H1 (cell line): ENCODE results near the gene NHLH1. TPM values are rescaled to one million over a fixed set of nuclear protein-coding genes. Genes with fewer than 3 reads are reported as not detected.

Experiments used
- CTCF ChIA-PET: fragments of 300-600 bp; sonication (Branson Sonifier 250); formaldehyde crosslinking; loops from one replicate; lab custom pipeline; 2021; ENCODE audit not compliant: partially characterized antibody; lab: Charles Lee
- POLR2A ChIA-PET: fragments of 300-600 bp; sonication (Branson Sonifier 250); formaldehyde crosslinking; loops from one replicate; lab custom pipeline; 2021; ENCODE audit warnings: inconsistent platforms; ENCODE audit not compliant: partially characterized antibody; lab: Charles Lee
- DNase-seq, 2 experiments: peaks; one replicate each; pipeline versions ENCODE4 v3.0.0 to v3.0.0-alpha.2; 2010 to 2022; ENCODE audit warnings: low spot score in 2 of 2, low read depth in 1 of 2, mixed read lengths in 1 of 2
- FAIRE-seq: peaks from 2 replicates; lab custom pipeline; 2011; peaks lifted over from hg19 to GRCh38; lab: Jason Lieb, UNC
- H2AFZ ChIP-seq: 2 replicates; pipeline ENCODE4 v1.8.1; 2012; ENCODE audit warnings: low read length, inconsistent platforms
- H2AK5ac ChIP-seq: 2 replicates; pipeline ENCODE4 v1.6.1; 2013; ENCODE audit warnings: low read depth, low read length
- H2BK120ac ChIP-seq: replicated peaks from 2 replicates; pipeline ENCODE3; 2013; ENCODE audit warnings: low read depth, low read length, inconsistent platforms
- H2BK12ac ChIP-seq: 2 replicates; pipeline ENCODE4 v1.6.1; 2013; ENCODE audit warnings: low read depth, low read length
- H2BK15ac ChIP-seq: 2 replicates; pipeline ENCODE4 v1.6.1; 2013; ENCODE audit warnings: low read length
- H2BK20ac ChIP-seq: 2 replicates; pipeline ENCODE4 v1.6.1; 2013; ENCODE audit warnings: low read length
- H2BK5ac ChIP-seq: 2 replicates; pipeline ENCODE4 v1.6.1; 2013; ENCODE audit warnings: low read depth, low read length
- H3K14ac ChIP-seq: 2 replicates; pipeline ENCODE4 v1.6.1; 2013; ENCODE audit warnings: inconsistent platforms; ENCODE audit not compliant: insufficient read length
- H3K18ac ChIP-seq: 2 replicates; pipeline ENCODE4 v1.6.1; 2013; ENCODE audit warnings: low read length; ENCODE audit errors: extremely low read depth
- H3K23ac ChIP-seq: 2 replicates; pipeline ENCODE4 v1.6.1; 2013; ENCODE audit warnings: inconsistent platforms; ENCODE audit not compliant: insufficient read length
- H3K23me2 ChIP-seq: 2 replicates; pipeline ENCODE4 v1.6.1; 2013; ENCODE audit warnings: low read depth, low read length
- H3K27ac ChIP-seq: 2 replicates; pipeline ENCODE4 v1.6.1; 2011; ENCODE audit warnings: low read depth, low read length, inconsistent platforms
- H3K27me3 ChIP-seq, 4 experiments: replicated peaks in 1 of 4; 1 replicate in 1 of 4; 2 replicates in 3 of 4; pipeline versions ENCODE4 v1.6.1 to v1.8.1; 2011 to 2013; ENCODE audit warnings: low read length in 3 of 4, mild to moderate bottlenecking in 3 of 4, inconsistent platforms in 2 of 4, mixed read lengths in 2 of 4, moderate library complexity in 1 of 4; ENCODE audit not compliant: control insufficient read depth in 3 of 4, insufficient read depth in 3 of 4; ENCODE audit errors: extremely low read depth in 1 of 4
- H3K36me3 ChIP-seq, 4 experiments: 2 replicates each; pipeline versions ENCODE4 v1.6.1 to v1.8.1; 2011 to 2013; ENCODE audit warnings: mild to moderate bottlenecking in 4 of 4, low read length in 3 of 4, moderate library complexity in 2 of 4, control low read depth in 1 of 4, inconsistent platforms in 1 of 4; ENCODE audit not compliant: insufficient read depth in 4 of 4, control insufficient read depth in 2 of 4
- H3K4ac ChIP-seq: replicated peaks from 2 replicates; pipeline ENCODE3; 2013; ENCODE audit warnings: low read length, low read depth, mixed read lengths, inconsistent platforms; ENCODE audit not compliant: insufficient read length
- H3K4me1 ChIP-seq, 4 experiments: replicated peaks in 1 of 4; 1 replicate in 1 of 4; 2 replicates in 3 of 4; pipeline versions ENCODE4 v1.6.1 to v1.8.1; 2011 to 2013; ENCODE audit warnings: low read length in 3 of 4, inconsistent platforms in 2 of 4, mixed read lengths in 1 of 4; ENCODE audit not compliant: insufficient read depth in 4 of 4, control insufficient read depth in 3 of 4
- H3K4me2 ChIP-seq, 2 experiments: 2 replicates each; pipeline versions ENCODE4 v1.6.1 to v1.8.1; 2011 to 2013; ENCODE audit warnings: low read depth in 2 of 2, low read length in 2 of 2, control low read depth in 1 of 2, inconsistent platforms in 1 of 2, mild to moderate bottlenecking in 1 of 2; ENCODE audit not compliant: insufficient read depth in 1 of 2
- H3K4me3 ChIP-seq, 4 experiments: fragments of 200-600, 300-600 bp in 1 of 4; sonication (generic), shearing (Covaris generic), sonication (Bioruptor Twin) in 1 of 4; 2 replicates each; pipeline versions ENCODE4 v1.5.1 to v1.8.1; 2011 to 2016; ENCODE audit warnings: low read length in 4 of 4, low read depth in 3 of 4, control low read depth in 2 of 4, inconsistent platforms in 2 of 4, mild to moderate bottlenecking in 2 of 4, mixed read lengths in 1 of 4, moderate library complexity in 1 of 4; ENCODE audit not compliant: insufficient read depth in 2 of 4; ENCODE audit errors: extremely low read depth in 1 of 4
- H3K56ac ChIP-seq: replicated peaks from 2 replicates; pipeline ENCODE3; 2013; ENCODE audit warnings: low read depth, mild to moderate bottlenecking, mixed read lengths, low read length, inconsistent platforms; ENCODE audit not compliant: insufficient read length
- H3K79me1 ChIP-seq: 2 replicates; pipeline ENCODE4 v1.6.1; 2013; ENCODE audit warnings: low read depth, low read length, control low read depth
- H3K79me2 ChIP-seq, 2 experiments: 2 replicates each; pipeline versions ENCODE4 v1.6.1 to v1.8.1; 2012 to 2013; ENCODE audit warnings: low read length in 2 of 2, mild to moderate bottlenecking in 2 of 2, inconsistent platforms in 1 of 2; ENCODE audit not compliant: insufficient read depth in 2 of 2, control insufficient read depth in 1 of 2
- H3K9ac ChIP-seq, 4 experiments: replicated peaks in 1 of 4; 1 replicate in 1 of 4; 2 replicates in 3 of 4; pipeline versions ENCODE4 v1.6.1 to v1.8.1; 2011 to 2013; ENCODE audit warnings: low read depth in 3 of 4, low read length in 3 of 4, control low read depth in 2 of 4, mild to moderate bottlenecking in 2 of 4, moderate library complexity in 2 of 4, inconsistent platforms in 1 of 4; ENCODE audit errors: extremely low read depth in 1 of 4
- H3K9me3 ChIP-seq, 2 experiments: 2 replicates each; pipeline versions ENCODE4 v1.6.1 to v1.8.1; 2012 to 2013; ENCODE audit warnings: mild to moderate bottlenecking in 2 of 2, moderate library complexity in 2 of 2, control low read depth in 1 of 2, inconsistent platforms in 1 of 2, low read depth in 1 of 2, low read length in 1 of 2, mixed read lengths in 1 of 2; ENCODE audit not compliant: insufficient read depth in 2 of 2
- H4K20me1 ChIP-seq, 2 experiments: replicated peaks in 1 of 2; 2 replicates each; pipeline versions ENCODE3 to v1.8.1; 2011 to 2013; ENCODE audit warnings: inconsistent platforms in 2 of 2, low read length in 2 of 2, mild to moderate bottlenecking in 1 of 2; ENCODE audit not compliant: insufficient read depth in 2 of 2, control insufficient read depth in 1 of 2
- H4K5ac ChIP-seq: 2 replicates; pipeline ENCODE4 v1.6.1; 2013; ENCODE audit warnings: low read length, low read depth, mixed read lengths, inconsistent platforms; ENCODE audit not compliant: insufficient read length
- H4K8ac ChIP-seq: 2 replicates; pipeline ENCODE4 v1.8.0; 2013; ENCODE audit warnings: mild to moderate bottlenecking, moderate library complexity, low read length, inconsistent platforms; ENCODE audit not compliant: insufficient read depth; ENCODE audit errors: extremely low read depth
- H4K91ac ChIP-seq: replicated peaks from 2 replicates; pipeline ENCODE3; 2013; ENCODE audit warnings: low read length, mixed read lengths, inconsistent platforms; ENCODE audit not compliant: insufficient read length
- ATF3 ChIP-seq: IDR thresholded peaks from 2 replicates; pipeline ENCODE4 v1.6.1; 2011; ENCODE audit warnings: low read depth, mild to moderate bottlenecking, low read length; ENCODE audit not compliant: insufficient read depth
- EGR1 ChIP-seq: IDR thresholded peaks from 2 replicates; pipeline ENCODE4 v1.6.1; 2011; ENCODE audit warnings: low read depth, low read length, borderline replicate concordance
- GABPA ChIP-seq: IDR thresholded peaks from 2 replicates; pipeline ENCODE4 v1.6.1; 2011; ENCODE audit warnings: mild to moderate bottlenecking, low read length, moderate library complexity, borderline replicate concordance; ENCODE audit not compliant: insufficient read depth
- GTF2F1 ChIP-seq: IDR thresholded peaks from 2 replicates; pipeline ENCODE4 v1.6.1; 2012; ENCODE audit warnings: low read depth, low read length, improper control_type of control experiment, borderline replicate concordance
- KDM4A ChIP-seq: IDR thresholded peaks from one replicate; pipeline ENCODE4 v1.7.1; 2012; ENCODE audit warnings: low read depth, mild to moderate bottlenecking, moderate library complexity, low read length, inconsistent platforms; ENCODE audit not compliant: severe bottlenecking
- MAFK ChIP-seq: IDR thresholded peaks from 2 replicates; pipeline ENCODE4 v1.6.1; 2012; ENCODE audit warnings: low read depth, mild to moderate bottlenecking, improper control_type of control experiment, low read length
- MAX ChIP-seq: IDR thresholded peaks from 2 replicates; pipeline ENCODE4 v1.6.1; 2012; ENCODE audit warnings: inconsistent platforms
- POLR2A ChIP-seq, 2 experiments: IDR thresholded peaks; 1 replicate in 1 of 2; 2 replicates in 1 of 2; pipeline ENCODE4 v1.6.1; 2011; ENCODE audit warnings: low read depth in 2 of 2, low read length in 2 of 2, mild to moderate bottlenecking in 2 of 2; ENCODE audit errors: control extremely low read depth in 1 of 2
- RXRA ChIP-seq: IDR thresholded peaks from 2 replicates; pipeline ENCODE4 v1.6.1; 2011; ENCODE audit warnings: low read depth, mild to moderate bottlenecking, low read length, moderate library complexity; ENCODE audit not compliant: insufficient read depth
- SIRT6 ChIP-seq: IDR thresholded peaks from one replicate; pipeline ENCODE4 v1.7.1; 2012; ENCODE audit warnings: low read length, inconsistent platforms
- SP2 ChIP-seq: IDR thresholded peaks from 2 replicates; pipeline ENCODE4 v1.6.1; 2012; ENCODE audit warnings: mild to moderate bottlenecking, low read length, inconsistent platforms
- SUZ12 ChIP-seq: fragments of 200-600 bp; sonication (generic); IDR thresholded peaks from 2 replicates; pipeline ENCODE4 v1.6.1; 2012; ENCODE audit warnings: mild to moderate bottlenecking, inconsistent platforms, low read length, moderate library complexity, mixed read lengths
- WGBS, 2 experiments: shearing (Covaris generic) in 1 of 2; methylation state at CpG; one replicate each; pipeline versions ENCODE4 v1.1.6 to v1.1.7; 2013 to 2015; ENCODE audit warnings: low lambda C conversion rate in 2 of 2, mixed read lengths in 2 of 2, inconsistent platforms in 1 of 2, low coverage in 1 of 2, missing lambda C conversion rate in 1 of 2; ENCODE audit not compliant: insufficient replicate concordance in 2 of 2, insufficient coverage in 1 of 2, insufficient read length in 1 of 2; ENCODE audit errors: extremely low coverage in 1 of 2, missing lambda C conversion rate in 1 of 2; 5-methylcytosine and 5-hydroxymethylcytosine counted together
- polyA plus RNA-seq, 7 experiments: library from polyadenylated mRNA; depleted of rRNA in 3 of 7; stranded (reverse) in 5 of 7; unstranded in 2 of 7; fragments of >200 nt in 5 of 7; fragments of 200-250 nt in 2 of 7; gene quantifications; 1 replicate in 5 of 7; 2 replicates in 1 of 7; 4 replicates in 1 of 7; pipeline versions ENCODE4 v1.2.1 to v1.2.3, GENCODE V29; 2011 to 2013; ENCODE audit warnings: missing spikeins in 2 of 7, mixed read lengths in 2 of 7
- total RNA-seq: library from RNA; stranded (reverse); fragmentation: NEBNext Ultra II Directional; extraction: Animal tissue kit (Norgen Biotek cat#: 25700); gene quantifications from 2 replicates; pipeline ENCODE4 v1.2.1, GENCODE V29; 2021

Gene NHLH1
- total and polyA plus RNA-seq, 2 of the 8 experiments (the other 6 are each of a cell fraction or from before 2014, with no cell fraction given): 0.39 to 0.91 TPM

DNA sequence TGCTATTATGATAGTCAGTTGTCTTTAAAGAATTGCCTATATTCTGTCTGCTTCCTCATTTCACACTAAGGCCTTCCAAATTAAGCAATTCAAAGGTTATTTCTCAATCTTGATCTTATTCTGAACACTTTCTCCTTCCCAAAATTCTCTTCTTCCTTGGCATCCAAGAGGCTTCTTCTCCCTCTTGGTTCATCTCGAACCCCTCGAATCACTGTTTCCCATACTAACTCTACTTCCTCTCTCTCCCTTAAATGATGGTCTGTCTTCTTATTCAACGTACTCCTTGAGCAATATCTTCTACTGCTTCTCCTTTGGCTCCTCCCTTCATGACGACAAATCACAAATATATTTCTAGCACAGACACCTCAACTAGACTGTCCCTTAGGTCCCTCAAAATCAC lies 28.3 kb upstream of the NHLH1 start:
- Histone ChIP-seq H3K36me3 (peaks cover 14 to 37% (median 24%) of the 10 kb centered on the region in 4 experiments), H2BK20ac (no peak overlapping the region), H3K4me2 (no peak overlapping the region), H3K18ac (no peak overlapping the region), H3K27ac (no peak overlapping the region), H3K9ac (no peak overlapping the region), H2BK12ac (no peak overlapping the region), H4K8ac (no peak overlapping the region), H3K9me3 (no peaks in the 10 kb centered on the region), H3K4me3 (no peak overlapping the region), H3K79me1 (no peaks in the 10 kb centered on the region; the same call in 1 of the 2 replicates), H2AFZ (no peak overlapping the region)
- no peak for FAIRE-seq
- TF ChIP-seq EGR1: no peak
- TF ChIP-seq GTF2F1: no peak
- TF ChIP-seq KDM4A: no peak
- no peak for TF ChIP-seq ATF3
- TF ChIP-seq SP2: no peak
- TF ChIP-seq SUZ12: no peak
- TF ChIP-seq GABPA: no peak
- TF ChIP-seq SIRT6: no peak
- no peak for TF ChIP-seq MAFK
- no peak for TF ChIP-seq POLR2A (IDR thresholded peaks at IDR 0.05; ENCODE audit: control extremely low read depth in 1 of 2, low read depth in 2 of 2, low read length in 2 of 2)
- no peak for TF ChIP-seq RXRA
- no peak for TF ChIP-seq MAX
- TF ChIP-seq, all 59 proteins: peak for 0
- Histone ChIP-seq H3K4me1 (no peaks in the 10 kb centered on the region; a peak in 1 of 7 replicates), H2BK15ac (no peak overlapping the region), H2BK120ac (no peak overlapping the region), H4K5ac (no peak overlapping the region), H4K20me1 (peaks cover 0 to 4% of the 10 kb centered on the region in 2 experiments), H3K4ac (no peak overlapping the region), H3K27me3 (no peaks in the 10 kb centered on the region), H3K56ac (no peak overlapping the region), H3K23ac (no peak overlapping the region), H3K23me2 (no peaks in the 10 kb centered on the region; the same call in 1 of the 2 replicates), H2AK5ac (no peak overlapping the region), H3K14ac (no peak overlapping the region), H2BK5ac (no peak overlapping the region), H4K91ac (no peak overlapping the region), H3K79me2 (peaks cover 13 to 43% of the 10 kb centered on the region in 2 experiments)
- DNase-seq: no peak
- 94% methylated on average over 4 of the region's 4 CpGs; no CpG with 5 or more reads in 1 of the 2 experiments for WGBS, 2 experiments
- CTCF ChIA-PET: interaction anchor here (0.8 to 2.9 kb wide), 5 partner anchors 16 to 230 kb away, joined by 3 to 13 read pairs (median 5); no protein-coding TSS in a partner anchor
- POLR2A ChIA-PET: no interaction called here
